Left ventricle myocardium inferior (tissue), 1 donor: Measurements from ENCODE around the gene IL17RD. TPM values are rescaled to one million over a fixed set of nuclear protein-coding genes. Genes with fewer than 3 reads are reported as not detected.
A peak's percentile ranks its signal among the peaks of the same experiment; 100 is the strongest.

Source experiments
- DNase-seq: peaks from one replicate; pipeline ENCODE4 v3.0.0-alpha.2; 2020
- H3K27ac ChIP-seq: fragments of 200-600 bp; replicated peaks from 2 replicates; pipeline ENCODE4 v1.8.0; 2021
- H3K27me3 ChIP-seq: fragments of 200-600 bp; 2 replicates; pipeline ENCODE4 v1.8.0; 2021; ENCODE audit warnings: low read depth
- H3K36me3 ChIP-seq: fragments of 200-600 bp; 2 replicates; pipeline ENCODE4 v1.8.0; 2021
- H3K4me1 ChIP-seq: fragments of 200-600 bp; 2 replicates; pipeline ENCODE4 v1.8.0; 2021
- H3K4me3 ChIP-seq: fragments of 200-600 bp; 2 replicates; pipeline ENCODE4 v1.8.0; 2021; ENCODE audit warnings: mild to moderate bottlenecking, moderate library complexity
- H3K9me3 ChIP-seq: fragments of 200-600 bp; replicated peaks from 2 replicates; pipeline ENCODE4 v1.8.0; 2021
- CTCF ChIP-seq: fragments of 200-600 bp; IDR thresholded peaks from 2 replicates; pipeline ENCODE4 v1.8.0; 2021; ENCODE audit warnings: antibody characterized with exemption, mild to moderate bottlenecking, borderline replicate concordance
- intact Hi-C: fragments of 100-400 bp; cut with micrococcal nuclease; formaldehyde crosslinking; loops from one replicate; pipeline ENCODE4 v1.11.0; 2022
- total RNA-seq: library from RNA; stranded (reverse); fragmentation: NEBNext Ultra II Directional; extraction: Animal tissue kit (Norgen Biotek cat#: 25700); gene quantifications from one replicate; pipeline ENCODE4 v1.2.1, GENCODE V29; 2021
- donor health status: DM: no; HTN: yes; CAD: no; lungs with severe emphysema.

The IL17RD gene
- total RNA-seq, 1 donor from 2014 or later, result 9.6 TPM

DNA sequence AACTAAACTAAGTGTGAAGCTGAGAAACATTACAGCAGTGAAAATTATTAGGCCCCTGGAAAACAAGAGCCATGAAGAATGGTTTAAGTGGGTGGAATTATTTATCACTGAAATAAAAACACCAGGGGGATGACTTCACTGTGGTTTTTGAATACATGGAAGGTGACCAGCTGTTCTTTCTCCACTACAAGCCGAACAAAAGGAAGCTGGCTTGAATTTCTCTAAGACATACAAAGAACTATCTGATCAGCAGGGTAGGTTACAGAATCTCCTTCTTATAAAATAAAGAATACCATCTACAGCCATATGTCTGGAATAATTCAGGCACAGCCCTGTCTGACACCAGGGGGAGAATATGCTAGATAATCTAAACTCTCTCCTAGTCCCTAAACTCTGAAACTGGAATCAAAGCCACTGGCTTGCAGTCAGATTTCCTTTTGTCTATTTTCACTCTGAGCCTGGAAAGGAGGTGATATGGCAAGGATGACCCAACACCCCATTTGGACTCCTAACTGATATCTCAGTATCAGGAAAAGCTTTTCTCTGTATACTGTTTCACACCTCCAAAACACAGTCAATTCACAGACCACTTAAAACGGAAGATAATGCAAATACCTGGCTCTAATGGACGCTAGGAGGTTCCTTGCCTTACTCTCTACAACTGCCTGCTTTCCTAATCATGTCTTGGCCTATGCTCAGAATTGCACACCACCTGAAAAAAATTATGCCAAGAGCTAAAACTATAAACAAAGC lies 73.5 kb downstream of the IL17RD start:
- H3K27ac ChIP-seq, result peak overlapping the region; percentile 43
- TF ChIP-seq CTCF, result no peak
- H3K9me3 ChIP-seq, result no peaks in the 10 kb centered on the region
- no peak overlapping the region for H3K4me3 ChIP-seq
- no peaks in the 10 kb centered on the region for H3K27me3 ChIP-seq
- H3K4me1 ChIP-seq, result peaks cover 17% of the 10 kb centered on the region
- intact Hi-C loops, result loop anchor here (10.0 kb wide), 1 partner anchor 97 kb away; no protein-coding TSS in a partner anchor
- no peak for DNase-seq
- peaks cover under 1% of the 10 kb centered on the region for H3K36me3 ChIP-seq

DNA sequence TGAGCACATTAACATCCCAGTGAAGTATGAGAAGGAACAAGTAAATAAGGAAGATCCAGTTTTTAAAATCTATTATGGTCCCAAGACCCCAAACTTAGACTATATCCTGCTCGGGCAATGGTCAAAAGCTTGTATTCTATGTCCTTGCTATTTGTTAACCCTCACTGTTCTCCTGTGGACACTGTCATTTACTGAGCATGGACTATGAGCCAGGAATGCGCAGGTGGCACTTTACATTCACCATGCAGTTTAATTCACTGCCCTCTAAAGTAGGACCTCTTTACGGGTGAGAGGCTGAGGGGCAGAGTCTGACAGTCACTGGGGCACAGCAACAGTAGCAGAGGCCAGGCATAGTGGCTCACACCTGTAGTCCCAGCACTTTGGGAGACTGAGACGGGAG lies 76.1 kb downstream of the IL17RD start:
- no peaks in the 10 kb centered on the region for H3K27me3 ChIP-seq
- no peak overlapping the region for H3K27ac ChIP-seq
- DNase-seq, result no peak
- no peak overlapping the region for H3K4me3 ChIP-seq
- peaks cover 9% of the 10 kb centered on the region for H3K4me1 ChIP-seq
- H3K9me3 ChIP-seq, result no peaks in the 10 kb centered on the region
- intact Hi-C loops, result no loop called here
- TF ChIP-seq CTCF, result no peak
- no peaks in the 10 kb centered on the region for H3K36me3 ChIP-seq

- Histone ChIP-seq H3K4me1 (peaks cover 9% of the 10 kb centered on the region), H3K9me3 (no peaks in the 10 kb centered on the region), H3K36me3 (no peaks in the 10 kb centered on the region), H3K4me3 (no peak overlapping the region), H3K27me3 (no peaks in the 10 kb centered on the region), H3K27ac (no peak overlapping the region)
- intact Hi-C loops, result no loop called here
- no peak for TF ChIP-seq CTCF
- no peak for DNase-seq
Observed at GRCh38 chr3:57088503-57088902, 76.7 kb downstream of the IL17RD start.

DNA sequence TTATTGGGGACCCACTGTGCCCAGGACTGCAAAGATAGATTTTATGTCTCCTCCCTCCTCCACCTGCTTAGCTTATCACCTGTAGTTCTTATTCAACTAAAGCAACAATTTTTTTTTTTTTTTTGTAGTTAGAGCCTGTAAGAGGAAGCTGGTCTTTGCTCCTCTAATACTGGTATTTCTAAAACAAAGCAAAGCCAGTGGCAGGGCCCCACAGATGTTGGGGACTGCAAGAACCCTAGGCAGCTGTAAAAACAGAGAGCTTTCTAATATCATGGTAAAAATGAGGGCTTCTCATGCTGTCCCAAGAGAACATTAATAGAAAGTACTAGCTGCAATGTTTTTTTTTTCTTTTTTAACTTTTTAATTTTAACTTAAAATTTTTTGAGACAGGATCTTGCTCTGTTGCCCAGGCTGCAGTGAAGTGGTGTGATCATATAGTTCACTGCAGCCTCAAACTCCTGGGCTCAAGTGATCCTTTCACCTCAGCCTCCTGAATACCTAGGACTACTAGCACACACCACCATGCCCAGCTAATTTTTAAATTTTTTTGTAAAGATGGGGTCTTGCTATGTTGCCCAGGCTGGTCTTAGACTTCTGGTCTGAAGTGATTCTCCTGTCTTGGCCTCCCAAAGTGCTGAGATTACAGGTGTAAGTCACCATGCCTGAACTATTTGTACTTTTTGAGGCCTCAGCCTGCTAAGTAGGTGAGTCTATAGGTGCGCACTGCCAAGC lies 77.6 kb downstream of the IL17RD start:
- H3K27me3 ChIP-seq, result no peaks in the 10 kb centered on the region
- H3K4me1 ChIP-seq, result peaks cover 9% of the 10 kb centered on the region
- H3K9me3 ChIP-seq, result no peaks in the 10 kb centered on the region
- no peak for DNase-seq
- intact Hi-C loops, result no loop called here
- H3K27ac ChIP-seq, result no peak overlapping the region
- no peaks in the 10 kb centered on the region for H3K36me3 ChIP-seq
- no peak for TF ChIP-seq CTCF
- no peak overlapping the region for H3K4me3 ChIP-seq

DNA sequence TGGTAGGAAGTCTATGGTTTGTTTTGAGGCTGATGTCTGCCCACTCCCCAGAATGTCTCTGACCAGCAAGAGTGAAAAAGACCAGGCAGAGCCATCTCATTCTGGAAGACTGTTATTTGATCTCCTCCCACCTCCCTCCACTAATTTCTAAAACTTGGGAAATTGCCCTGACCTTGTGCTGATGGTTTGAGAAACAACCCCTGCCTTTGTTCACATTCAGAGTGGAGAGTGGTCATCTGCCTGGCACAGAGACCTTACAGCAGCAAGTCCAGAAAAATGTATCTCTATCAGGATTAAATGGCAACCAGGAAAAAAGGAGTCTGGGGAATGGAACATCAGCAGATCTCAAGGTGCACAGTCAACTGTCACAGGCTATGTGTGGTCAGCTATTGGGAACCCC lies 79.0 kb downstream of the IL17RD start:
- Histone ChIP-seq H3K36me3 (no peaks in the 10 kb centered on the region), H3K4me3 (no peak overlapping the region), H3K27me3 (no peaks in the 10 kb centered on the region), H3K27ac (no peak overlapping the region), H3K9me3 (no peaks in the 10 kb centered on the region), H3K4me1 (no peaks in the 10 kb centered on the region)
- intact Hi-C loops, result no loop called here
- TF ChIP-seq CTCF, result no peak
- no peak for DNase-seq
